AG04450 (cell line): ENCODE data around the gene SRSF2. TPM values are rescaled to one million over a fixed set of nuclear protein-coding genes. Genes with fewer than 3 reads are reported as not detected.
"Not testable (repeated sequence)": the region's sequence is repeated elsewhere in the genome, so short reads cannot be mapped to it uniquely, and the experiment has no call there.

ENCODE experiments used
- CTCF ChIA-PET: fragments of 300-600, 350-600 bp; formaldehyde crosslinking; extraction: SDS; loops from one replicate; lab custom pipeline; 2022; ENCODE audit warnings: antibody characterized with exemption, inconsistent platforms; lab: Charles Lee
- POLR2A ChIA-PET: fragments of 350-600 bp; formaldehyde crosslinking; extraction: SDS; loops from one replicate; lab custom pipeline; 2021; ENCODE audit warnings: antibody characterized with exemption, inconsistent platforms; lab: Yijun Ruan, JAX
- DNase-seq: peaks from one replicate; pipeline ENCODE4 v3.0.0-alpha.2; 2011; ENCODE audit warnings: low read depth, low spot score
- H3K27ac ChIP-seq: one replicate; pipeline ENCODE4 v1.5.1; 2012; ENCODE audit warnings: low read depth, low read length, control low read depth
- H3K27me3 ChIP-seq: one replicate; pipeline ENCODE4 v1.6.0; 2012; ENCODE audit warnings: low read length; ENCODE audit not compliant: control insufficient read depth, insufficient read depth
- H3K4me3 ChIP-seq: 2 replicates; pipeline ENCODE4 v1.5.1; 2011; ENCODE audit warnings: mild to moderate bottlenecking, low read depth, low read length, control low read depth
- H3K9me3 ChIP-seq: 2 replicates; pipeline ENCODE4 v1.5.1; 2012; ENCODE audit warnings: low read length; ENCODE audit not compliant: control insufficient read depth, insufficient read depth
- polyA plus RNA-seq: library from polyadenylated mRNA; depleted of rRNA; stranded (reverse); fragments of >200 nt; gene quantifications from 2 replicates; pipeline ENCODE4 v1.2.3, GENCODE V29; 2011
- TF ChIP-seq, protein P1 (sequence below): IDR thresholded peaks from 2 replicates; pipeline ENCODE4 v1.5.1; 2011; ENCODE audit warnings: low read depth, low read length, control low read depth, inconsistent platforms

SRSF2 gene
- polyA plus RNA-seq, 1 experiment = 184 TPM

DNA sequence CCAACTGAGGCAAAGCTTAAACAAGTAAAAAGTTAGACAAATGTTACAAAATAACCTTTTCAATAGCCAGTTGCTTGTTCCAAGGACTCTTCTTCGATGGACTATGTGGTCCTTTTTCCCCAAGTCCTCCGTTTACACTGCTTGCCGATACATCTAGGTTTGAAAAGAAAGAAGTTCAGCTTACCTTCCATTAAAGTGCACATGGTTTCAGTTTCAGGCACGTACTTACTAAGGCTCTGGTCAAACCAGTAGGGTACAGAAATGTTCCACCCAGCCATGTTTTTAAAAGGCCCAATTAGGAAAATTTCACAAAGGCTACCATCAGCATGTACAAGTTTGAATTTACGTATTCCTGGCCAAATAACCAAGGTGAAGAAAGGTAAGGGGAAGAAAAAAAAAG lies 2.1 kb downstream of the SRSF2 start:
- POLR2A ChIA-PET = interaction anchor here (0.6 to 5.4 kb wide), 4 partner anchors 8 to 358 kb away, joined by 4 to 41 read pairs (median 6); partner anchors contain the start of genes JMJD6, METTL23 and MXRA7
- TF ChIP-seq, protein P1, sequence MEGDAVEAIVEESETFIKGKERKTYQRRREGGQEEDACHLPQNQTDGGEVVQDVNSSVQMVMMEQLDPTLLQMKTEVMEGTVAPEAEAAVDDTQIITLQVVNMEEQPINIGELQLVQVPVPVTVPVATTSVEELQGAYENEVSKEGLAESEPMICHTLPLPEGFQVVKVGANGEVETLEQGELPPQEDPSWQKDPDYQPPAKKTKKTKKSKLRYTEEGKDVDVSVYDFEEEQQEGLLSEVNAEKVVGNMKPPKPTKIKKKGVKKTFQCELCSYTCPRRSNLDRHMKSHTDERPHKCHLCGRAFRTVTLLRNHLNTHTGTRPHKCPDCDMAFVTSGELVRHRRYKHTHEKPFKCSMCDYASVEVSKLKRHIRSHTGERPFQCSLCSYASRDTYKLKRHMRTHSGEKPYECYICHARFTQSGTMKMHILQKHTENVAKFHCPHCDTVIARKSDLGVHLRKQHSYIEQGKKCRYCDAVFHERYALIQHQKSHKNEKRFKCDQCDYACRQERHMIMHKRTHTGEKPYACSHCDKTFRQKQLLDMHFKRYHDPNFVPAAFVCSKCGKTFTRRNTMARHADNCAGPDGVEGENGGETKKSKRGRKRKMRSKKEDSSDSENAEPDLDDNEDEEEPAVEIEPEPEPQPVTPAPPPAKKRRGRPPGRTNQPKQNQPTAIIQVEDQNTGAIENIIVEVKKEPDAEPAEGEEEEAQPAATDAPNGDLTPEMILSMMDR = no peak
- Histone ChIP-seq H3K27ac (no peak overlapping the region), H3K9me3 (no peaks in the 10 kb centered on the region; the same call in 1 of the 2 replicates), H3K27me3 (no peaks in the 10 kb centered on the region), H3K4me3 (peak overlapping the region; percentile 96)
- no peak for DNase-seq
- CTCF ChIA-PET = interaction anchor here (1.5 kb wide), 1 partner anchor 212 kb away, joined by 4 read pairs; no protein-coding TSS in a partner anchor

DNA sequence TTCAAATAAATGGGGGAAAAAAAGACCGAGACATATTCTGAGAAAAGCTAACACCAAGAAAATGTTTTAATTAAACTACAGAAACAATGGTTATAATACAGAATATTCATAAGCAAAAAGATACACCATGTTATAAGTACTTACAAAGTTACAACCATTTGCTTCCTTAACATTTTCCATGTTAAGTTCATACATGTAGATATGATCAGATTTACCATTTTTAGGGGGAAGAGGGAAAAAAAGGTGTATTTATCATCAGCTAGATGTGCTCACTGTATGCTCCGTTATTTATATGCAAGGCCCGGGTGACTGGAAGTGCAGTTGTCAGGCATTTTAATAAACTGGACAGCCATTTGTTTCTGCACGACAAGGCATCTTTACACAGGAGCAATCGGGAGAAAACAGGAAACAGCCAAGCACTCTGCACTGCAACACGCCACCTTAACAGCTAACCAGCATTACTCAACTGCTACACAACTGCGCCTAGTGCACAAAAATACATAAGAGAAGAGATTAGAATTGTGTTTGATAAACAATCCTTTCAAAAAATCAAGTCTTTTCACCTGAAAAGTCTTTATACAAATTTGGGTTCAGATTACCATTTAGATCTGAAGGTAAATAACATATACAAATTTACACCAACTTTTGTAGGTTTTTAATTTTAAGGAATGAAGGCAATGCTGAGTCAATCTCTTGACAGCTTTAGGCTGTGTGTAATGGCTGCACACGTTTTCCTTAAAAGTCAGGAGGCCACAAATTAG lies 2.9 kb downstream of the SRSF2 start:
- Histone ChIP-seq H3K9me3 (no peaks in the 10 kb centered on the region; the same call in 1 of the 2 replicates), H3K27me3 (no peaks in the 10 kb centered on the region), H3K27ac (no peak overlapping the region), H3K4me3 (peak overlapping the region; percentile 96)
- ChIA-PET POLR2A (interaction anchor here (1.2 to 5.4 kb wide), 3 partner anchors 8 to 23 kb away, joined by 4 to 41 read pairs (median 6); partner anchors contain the start of genes JMJD6, METTL23 and MXRA7), CTCF (interaction anchor here (1.5 kb wide), 1 partner anchor 212 kb away, joined by 4 read pairs; no protein-coding TSS in a partner anchor)
- no peak for DNase-seq
- TF ChIP-seq, protein P1 = no peak

DNA sequence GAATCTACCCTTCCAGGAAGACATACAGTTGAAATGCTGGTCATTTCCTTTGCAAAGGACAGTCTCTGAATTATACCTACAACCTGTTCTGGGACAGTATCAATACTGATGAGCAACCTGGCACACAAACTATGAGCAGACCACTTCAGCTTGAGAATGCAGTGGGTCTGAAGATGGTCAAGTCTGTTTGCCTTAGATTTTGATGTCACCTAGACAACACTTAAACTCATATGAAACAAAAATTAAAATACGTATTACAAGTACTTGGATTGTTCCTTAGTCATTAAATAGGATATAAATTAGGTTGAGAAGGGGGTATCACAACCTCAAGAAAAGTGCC lies 3.5 kb downstream of the SRSF2 start:
- Histone ChIP-seq H3K27ac (no peak overlapping the region), H3K9me3 (no peaks in the 10 kb centered on the region; the same call in 1 of the 2 replicates), H3K4me3 (no peak overlapping the region), H3K27me3 (no peaks in the 10 kb centered on the region)
- TF ChIP-seq, protein P1 = no peak
- DNase-seq = no peak
- ChIA-PET CTCF (interaction anchor here (1.5 kb wide), 2 partner anchors 18 to 211 kb away, joined by 4 to 5 read pairs; no protein-coding TSS in a partner anchor), POLR2A (no interaction called here)

DNA sequence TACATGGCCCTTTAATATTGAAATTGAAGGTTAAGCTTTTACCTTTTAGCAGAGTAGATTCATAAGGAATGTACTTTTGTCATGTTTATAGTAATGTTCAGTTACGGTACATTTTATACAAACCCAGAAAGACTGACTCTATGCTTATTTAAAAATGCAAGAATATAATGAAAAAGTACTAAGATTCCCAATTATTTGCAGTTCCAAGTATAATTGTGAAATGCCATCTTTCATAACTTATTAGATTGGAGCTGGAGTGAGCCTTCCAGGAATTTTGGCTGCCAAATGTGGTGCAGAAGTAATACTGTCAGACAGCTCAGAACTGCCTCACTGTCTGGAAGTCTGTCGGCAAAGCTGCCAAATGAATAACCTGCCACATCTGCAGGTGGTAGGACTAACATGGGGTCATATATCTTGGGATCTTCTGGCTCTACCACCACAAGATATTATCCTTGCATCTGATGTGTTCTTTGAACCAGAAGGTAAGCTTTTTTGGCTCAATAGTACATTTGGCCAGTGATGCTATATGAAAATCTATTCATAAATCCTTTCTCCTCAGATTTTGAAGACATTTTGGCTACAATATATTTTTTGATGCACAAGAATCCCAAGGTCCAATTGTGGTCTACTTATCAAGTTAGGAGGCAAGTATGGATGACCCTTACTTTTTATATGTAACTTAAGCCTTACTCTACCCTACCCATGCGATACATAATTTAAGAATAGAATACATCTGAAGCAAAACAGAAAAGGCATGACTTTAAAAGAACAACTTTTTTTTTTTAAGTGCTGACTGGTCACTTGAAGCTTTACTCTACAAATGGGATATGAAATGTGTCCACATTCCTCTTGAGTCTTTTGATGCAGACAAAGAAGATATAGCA lies 4.2 kb downstream of the SRSF2 start:
- H3K4me3 ChIP-seq = no peak overlapping the region
- ChIA-PET CTCF (interaction anchor here (1.5 kb wide), 1 partner anchor 17 kb away, joined by 5 read pairs; no protein-coding TSS in a partner anchor), POLR2A (interaction anchor here (2.1 kb wide), 1 partner anchor 16 kb away, joined by 6 read pairs; no protein-coding TSS in a partner anchor)
- TF ChIP-seq, protein P1 = no peak
- no peaks in the 10 kb centered on the region; the same call in 1 of the 2 replicates for H3K9me3 ChIP-seq
- H3K27me3 ChIP-seq = no peaks in the 10 kb centered on the region
- H3K27ac ChIP-seq = no peak overlapping the region
- no peak for DNase-seq

DNA sequence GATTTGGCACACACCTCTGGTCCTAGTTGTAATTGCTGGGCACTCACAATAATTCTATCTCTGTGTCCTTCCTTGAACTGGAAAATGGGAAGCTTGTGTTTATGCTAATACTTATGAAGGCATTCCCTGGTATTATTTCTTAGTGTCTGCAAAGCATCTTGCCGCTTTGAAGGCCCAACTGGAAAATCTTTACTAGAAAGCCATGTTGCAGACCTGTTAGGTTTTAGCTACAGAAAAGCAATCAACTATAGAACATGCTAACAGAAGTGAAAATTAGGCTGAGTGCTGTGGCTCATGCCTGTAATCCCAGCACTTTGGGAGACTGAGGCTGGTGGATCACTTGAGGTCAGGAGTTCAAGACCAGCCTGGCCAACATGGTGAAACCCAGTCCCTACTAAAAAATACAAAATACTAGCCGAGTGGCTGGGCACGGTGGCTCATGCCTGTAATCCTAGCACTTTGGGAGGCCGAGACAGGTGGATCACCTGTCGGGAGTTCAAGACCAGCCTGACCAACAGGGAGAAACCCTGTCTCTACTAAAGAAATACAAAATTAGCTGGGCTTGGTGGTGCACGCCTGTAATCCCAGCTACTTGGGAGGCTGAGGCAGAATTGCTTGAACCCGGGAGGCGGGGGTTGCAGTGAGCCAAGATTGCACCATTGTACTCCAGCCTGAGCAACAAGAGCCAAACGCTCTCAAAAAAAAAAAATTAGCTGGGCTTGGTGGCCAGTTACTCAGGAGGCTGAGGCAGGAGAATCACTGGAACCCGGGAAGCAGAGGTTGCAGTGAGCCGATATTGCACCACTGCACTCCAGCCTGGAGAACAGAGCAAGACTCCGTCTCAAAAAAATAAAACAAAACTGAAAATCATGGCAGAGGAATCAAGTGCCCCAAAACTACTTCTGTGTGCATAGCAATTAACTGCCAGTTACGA lies 5.1 kb downstream of the SRSF2 start:
- POLR2A ChIA-PET = interaction anchor here (2.1 kb wide), 1 partner anchor 15 kb away, joined by 6 read pairs; no protein-coding TSS in a partner anchor
- H3K27me3 ChIP-seq, H3K27ac ChIP-seq: not testable (repeated sequence)

More for the DNA sequence above, 5.1 kb downstream of the SRSF2 start:
- not testable (repeated sequence) for H3K4me3 ChIP-seq, H3K9me3 ChIP-seq, DNase-seq
- CTCF ChIA-PET = interaction anchor here (1.5 kb wide), 1 partner anchor 16 kb away, joined by 5 read pairs; no protein-coding TSS in a partner anchor
